SK-N-MC (cell line): ENCODE data around the gene DEDD.

Experiments used
- EZH2 ChIP-seq: fragments of 200-600 bp; sonication (generic); IDR thresholded peaks from one replicate; pipeline ENCODE4 v1.6.1; 2017; ENCODE audit warnings: antibody characterized with exemption
- FOXP2 ChIP-seq: optimal IDR thresholded peaks from 2 replicates; pipeline ENCODE3; 2011; ENCODE audit warnings: mild to moderate bottlenecking, moderate library complexity; ENCODE audit not compliant: insufficient read depth; ENCODE audit errors: extremely low read length, control extremely low read depth
- POLR2AphosphoS5 ChIP-seq: IDR thresholded peaks from 2 replicates; pipeline ENCODE4 v1.6.1; 2012; ENCODE audit warnings: mild to moderate bottlenecking, low read depth, low read length, borderline replicate concordance

DNA sequence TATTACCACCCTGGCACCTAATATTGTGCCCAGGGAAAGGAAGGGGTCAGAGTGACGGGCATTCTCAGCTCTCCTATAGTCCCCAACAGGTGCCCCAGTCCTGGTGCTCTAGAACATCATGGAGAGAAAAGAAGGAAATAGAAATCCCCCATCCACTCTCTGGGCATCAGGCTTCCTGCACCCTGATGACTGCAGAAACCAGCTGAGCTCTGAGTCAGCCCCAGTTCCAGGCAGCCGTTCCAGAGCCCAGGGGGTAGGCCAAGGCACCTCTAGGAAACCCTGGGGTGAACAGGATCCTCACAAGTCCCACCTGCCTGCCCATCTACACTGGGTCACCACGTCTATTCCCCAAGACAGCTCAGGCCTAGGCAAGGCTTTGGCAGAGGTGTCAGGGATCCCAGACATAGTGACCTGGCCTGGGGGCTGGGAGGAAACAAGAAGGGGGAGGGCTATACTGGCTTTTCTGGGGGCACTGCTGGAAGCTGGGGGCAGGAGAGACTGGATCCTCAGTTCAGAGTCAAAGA lies 43.8 kb downstream of the DEDD start:
- TF ChIP-seq EZH2, result no peak
- no peak for TF ChIP-seq POLR2AphosphoS5
- TF ChIP-seq FOXP2, result no peak
